HG02798 (cell line): ENCODE data around the gene KCNA2.

ENCODE experiments used
- ATAC-seq: cut with Tn5 transposase; IDR thresholded peaks from one replicate; pipeline ENCODE4 v1.9.1; 2021; ENCODE audit warnings: mild to moderate bottlenecking; ENCODE audit not compliant: unreplicated experiment, poor library complexity

The KCNA2 gene

DNA sequence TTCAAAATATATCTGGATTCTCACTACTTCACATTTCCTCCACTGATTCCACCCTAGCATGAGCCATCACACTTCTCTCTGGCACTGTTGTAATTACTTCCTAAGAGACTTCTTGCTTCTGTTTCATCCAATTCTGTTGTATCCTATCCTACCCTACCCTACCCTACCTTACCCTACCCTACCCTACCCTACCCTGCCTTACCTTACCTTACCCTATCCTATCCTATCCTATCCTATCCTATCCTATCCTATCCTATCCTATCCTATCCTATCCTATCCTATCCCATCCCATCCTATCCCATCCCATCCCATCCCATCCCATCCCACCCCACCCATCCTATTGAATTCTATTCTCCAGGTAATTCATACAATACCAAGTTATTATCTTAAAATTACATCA is 29.7 kb downstream of the KCNA2 start:
- no peak for ATAC-seq

DNA sequence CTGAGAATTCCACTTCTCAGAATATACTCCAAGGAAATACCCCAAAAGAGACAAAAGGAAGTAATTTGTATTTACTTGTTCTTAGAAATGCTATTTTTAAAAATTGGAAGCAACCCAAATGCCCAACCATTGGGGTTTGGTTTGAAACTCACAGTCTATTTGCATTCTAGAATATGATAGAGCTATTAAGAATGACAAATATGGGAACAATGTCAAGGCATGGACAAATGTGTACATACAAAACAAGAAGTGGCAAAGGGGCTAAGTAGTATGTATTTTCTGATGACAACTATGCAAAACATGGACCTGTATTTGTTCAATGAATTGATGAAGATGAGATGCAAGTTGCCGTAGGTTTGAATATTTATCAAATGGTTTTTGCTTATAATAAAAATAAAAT is 32.8 kb downstream of the KCNA2 start:
- ATAC-seq: no peak

DNA sequence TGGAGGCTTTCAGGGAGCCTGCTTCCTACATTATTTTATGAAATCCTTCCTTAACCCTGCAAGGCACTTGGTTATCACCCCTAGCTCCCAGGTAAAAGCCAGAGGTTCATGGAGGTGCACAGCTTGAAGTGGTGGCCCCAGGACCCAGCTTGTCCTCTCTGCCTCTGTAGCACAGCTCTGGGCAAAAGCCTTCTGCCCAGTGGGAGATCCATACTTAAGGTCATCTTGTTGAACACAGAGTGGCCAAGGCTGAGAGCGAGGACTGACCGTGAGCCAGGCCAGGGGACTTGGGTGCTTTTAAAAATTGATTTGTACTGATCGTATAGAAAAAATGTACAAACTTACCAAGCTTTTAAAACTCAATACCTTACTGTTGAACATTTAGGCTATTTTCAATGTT is 33.4 kb downstream of the KCNA2 start:
- ATAC-seq: no peak

DNA sequence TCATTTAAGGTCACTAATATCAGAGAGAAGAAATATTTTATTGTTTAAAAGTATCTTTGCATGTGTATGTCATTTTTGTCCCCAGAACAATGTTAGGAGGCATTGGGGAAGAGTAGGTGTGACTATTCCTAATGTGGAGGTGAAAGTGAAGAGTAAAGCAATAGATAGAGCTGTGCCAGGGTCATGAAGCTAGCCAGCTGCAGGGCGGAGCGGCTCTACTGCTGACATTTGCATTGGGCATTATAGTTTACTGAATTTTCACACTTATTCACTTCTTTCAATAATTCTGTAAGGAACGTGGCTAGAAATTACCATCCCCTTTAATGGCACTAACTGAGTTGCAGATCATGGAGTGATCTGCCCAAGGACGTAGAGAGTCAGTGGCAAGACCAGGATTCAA is 35.3 kb downstream of the KCNA2 start:
- no peak for ATAC-seq

DNA sequence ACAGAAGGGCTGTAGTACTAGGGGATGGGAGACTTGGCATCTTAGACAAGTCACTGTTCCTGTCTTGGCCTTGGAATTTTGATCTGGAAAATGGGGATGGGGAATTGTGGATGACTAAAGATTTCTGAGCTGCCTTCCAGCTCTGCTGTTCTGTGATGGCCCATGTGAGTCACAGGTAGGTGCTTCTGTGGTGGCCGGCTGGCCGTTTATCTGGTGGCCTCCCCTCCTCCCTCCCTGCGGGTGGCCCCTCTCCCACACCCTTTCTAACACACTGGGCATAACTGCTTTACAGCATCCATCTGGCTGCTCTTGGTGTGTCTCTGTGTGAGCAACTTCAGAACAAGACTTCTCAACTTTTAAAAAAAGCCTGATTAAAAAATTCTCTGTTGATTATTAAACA is 35.9 kb downstream of the KCNA2 start:
- ATAC-seq: no peak

DNA sequence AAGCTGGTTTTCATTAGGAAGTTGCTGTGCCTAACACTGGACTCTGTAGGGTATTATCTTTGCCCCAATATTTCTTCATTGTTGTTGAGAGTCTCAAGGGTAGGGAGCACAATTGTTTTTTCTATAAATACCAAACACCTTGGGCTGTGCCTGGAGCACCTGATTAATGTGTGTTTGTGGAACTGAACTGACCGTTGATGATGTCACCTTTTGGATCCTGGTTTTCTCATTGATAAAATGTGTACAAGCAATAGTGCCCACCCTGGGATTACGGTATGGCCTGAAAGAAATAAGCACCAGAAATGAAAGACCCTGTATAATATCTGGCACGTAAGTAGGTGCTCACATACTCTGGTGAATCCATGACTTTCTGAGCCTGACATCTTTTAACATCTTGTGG is 39.3 kb downstream of the KCNA2 start:
- no peak for ATAC-seq

DNA sequence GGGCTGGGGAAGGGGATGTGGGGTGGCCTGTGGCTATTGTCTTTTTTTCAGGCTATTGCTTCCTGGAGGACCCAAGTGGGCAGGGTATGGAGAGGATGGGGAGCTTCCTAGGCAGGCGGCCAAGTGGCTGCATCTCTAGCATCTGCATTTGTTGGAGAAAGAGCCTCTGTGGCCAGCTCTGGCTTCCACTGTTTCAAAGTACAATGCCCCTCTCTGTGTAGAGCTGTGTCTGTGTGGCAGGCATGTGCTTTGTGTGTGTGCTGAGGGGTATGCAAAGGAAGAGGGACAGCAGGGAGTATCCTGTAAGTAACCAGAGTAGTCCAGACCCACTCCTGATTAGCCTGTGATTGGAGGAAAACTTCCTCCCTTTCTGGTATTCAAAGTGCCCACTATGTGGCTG is 40.6 kb downstream of the KCNA2 start:
- no peak for ATAC-seq

DNA sequence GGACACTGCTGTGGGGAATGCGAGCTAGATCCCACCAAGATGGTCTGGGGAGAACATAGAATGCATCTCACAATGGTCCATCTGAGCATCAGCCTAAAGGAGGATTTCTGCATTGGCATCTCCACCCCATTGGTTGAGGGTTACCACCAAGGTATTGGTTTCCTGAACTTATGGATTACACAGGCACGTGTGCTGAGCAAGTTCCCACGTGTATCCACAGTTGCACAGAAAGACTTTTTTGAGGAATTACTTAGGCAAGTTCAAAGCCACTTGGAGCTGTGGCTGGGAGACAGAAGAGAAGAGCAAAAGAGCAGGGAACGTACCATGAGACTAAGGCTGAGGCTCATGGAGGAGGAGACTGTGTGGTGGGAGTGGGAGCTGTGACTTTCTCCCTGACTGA is 43.1 kb downstream of the KCNA2 start:
- ATAC-seq: no peak

DNA sequence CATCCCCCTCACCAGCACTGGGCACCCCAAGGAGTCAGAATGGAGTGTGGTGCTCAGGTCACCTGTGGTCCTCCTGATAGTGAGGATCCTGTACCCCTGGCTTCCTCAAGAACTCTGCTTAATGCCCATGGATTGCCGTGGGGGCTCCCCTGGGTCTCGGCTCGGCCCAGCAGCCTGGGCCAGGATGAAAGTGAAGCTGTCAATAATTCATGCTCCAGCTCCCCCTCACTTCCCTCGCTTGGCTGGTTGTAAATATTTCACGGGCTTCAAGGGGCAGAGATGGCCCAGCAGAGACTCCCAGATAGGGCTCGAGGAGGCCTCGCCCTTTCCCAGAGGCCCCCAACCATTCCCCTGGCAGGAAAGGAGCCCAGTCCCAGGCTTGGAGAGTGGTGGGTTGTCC is 44.6 kb downstream of the KCNA2 start:
- no peak for ATAC-seq

DNA sequence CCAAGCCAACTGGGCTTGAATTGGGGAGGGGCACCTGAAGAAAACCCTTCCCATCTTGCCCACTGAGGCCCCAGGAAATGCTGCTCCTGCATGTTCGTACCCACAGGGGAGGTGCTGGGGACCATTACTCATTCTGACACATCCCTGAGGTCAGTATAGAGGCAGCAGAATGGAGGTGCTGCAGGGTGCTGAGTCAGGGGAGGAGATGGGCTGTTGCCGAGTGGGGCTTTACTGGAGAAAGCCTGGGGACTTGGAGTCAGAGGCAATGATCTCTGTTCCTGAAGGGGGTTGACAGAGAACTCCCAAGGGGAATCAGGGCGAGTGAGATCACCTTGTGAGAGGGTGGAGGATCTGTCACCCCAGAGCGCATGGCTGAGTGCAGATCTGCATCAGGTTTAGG is 47.0 kb downstream of the KCNA2 start:
- ATAC-seq: no peak

DNA sequence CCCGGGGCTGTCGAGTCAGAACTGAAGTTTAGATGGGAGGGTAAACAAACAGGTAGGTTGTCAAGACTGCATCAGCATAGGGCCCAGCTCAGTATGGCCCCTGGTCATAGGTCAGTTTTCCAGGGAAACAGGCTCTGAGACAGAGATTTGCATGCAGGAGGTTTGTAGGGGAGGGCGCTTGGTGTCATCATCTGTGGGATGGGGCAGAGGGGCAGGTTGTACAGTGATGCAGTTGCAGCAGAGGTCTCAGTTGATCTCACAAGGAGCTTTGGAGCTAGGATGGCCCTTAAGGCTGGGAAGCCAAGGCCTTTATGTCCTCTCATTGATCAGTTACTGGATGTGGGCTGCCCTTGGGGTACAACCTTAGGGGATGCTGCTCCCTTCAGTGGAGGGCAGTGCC is 48.7 kb downstream of the KCNA2 start:
- ATAC-seq: no peak

DNA sequence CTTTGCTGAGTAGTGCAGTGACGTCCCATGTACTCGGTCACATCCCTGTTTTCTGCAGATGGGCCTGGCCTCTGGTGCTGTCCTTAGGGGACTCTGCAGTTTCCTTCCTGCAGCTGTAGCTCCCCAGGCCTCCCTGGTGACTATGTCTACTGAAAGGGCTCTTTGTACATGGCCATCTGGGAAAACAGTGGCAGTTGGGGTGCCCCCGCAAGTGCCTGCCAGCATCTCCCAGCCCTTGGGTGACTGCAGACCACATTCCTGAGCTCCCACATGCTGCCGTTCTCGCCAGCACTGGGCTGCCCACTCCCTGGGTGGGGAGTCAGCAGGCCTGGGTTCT is 49.7 kb downstream of the KCNA2 start:
- ATAC-seq: no peak

DNA sequence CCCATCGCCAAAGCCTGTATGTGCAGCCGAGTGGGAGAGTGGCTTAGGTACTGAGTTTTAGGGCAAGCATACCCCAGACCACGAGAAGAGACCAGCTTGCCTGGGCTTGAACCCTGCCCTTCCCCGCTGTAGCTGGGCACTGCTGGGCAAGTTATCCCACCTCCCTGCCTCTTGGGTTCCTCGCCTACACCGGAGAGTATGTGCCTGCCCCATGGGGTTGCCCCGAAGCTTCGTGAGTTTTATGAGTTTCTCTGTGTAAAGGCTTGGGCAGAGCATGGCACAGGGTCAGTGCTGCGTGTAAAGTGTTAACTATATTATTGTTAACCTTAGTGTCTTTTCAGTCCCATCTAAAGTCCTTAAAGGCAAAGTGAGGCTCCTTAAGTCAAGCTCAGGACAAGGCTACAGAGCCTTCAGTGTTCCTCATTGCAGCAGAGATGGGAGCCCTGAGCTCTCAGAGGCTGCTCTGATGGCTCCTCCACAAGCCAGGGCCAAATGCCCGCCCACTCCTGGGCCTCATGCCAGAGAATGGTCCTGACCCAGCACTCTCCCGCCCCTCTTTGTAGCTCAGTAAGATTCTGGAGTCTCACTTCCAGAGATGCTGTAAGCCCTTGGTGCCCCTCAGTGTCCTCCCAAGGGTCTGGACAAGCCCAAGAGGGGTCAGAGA is 50.2 kb downstream of the KCNA2 start:
- ATAC-seq: no peak

DNA sequence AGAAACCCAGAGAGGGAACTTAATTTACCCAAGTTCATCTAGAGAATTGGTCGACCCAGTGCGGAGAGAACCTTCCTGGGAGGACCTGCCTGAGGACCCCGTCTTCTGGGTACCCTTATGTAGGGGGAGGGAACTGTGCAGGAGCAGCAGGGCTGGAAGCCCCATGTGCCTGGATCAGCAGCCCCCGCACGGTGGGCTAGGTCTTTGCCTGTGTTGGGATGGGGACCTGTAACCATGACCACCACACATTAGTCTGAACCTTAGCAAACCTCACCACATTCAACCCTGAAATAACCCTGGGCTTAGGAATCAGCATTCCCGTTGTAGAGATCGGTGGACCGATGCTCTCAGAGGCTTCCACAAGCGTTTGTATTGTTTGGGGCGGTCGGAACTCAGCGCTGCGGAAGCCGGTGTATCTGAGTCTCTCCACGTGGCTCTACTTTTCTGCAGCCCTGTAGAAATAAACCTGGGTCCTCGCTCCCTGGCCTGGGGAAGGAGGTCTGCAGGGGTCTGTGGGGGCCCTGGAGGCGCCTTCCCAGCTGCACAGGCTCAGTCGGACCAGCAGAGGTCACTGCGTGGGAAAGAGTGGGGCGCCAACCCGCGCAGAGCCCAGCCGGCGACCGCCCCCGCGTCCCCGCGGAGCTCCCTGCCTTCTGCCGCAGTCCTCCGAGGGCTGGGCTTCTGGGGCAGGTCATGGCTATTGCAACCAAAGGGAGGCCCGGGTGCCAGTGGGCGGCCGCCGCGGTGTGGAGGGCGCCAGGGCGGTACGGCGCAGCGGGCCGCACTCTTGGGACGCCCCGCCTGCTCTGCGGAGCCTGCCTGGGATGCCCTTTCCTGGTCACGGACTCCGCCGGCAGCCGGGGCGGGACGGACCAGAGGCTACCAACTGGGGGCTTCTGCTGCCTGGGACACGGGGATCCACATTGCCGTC is 51.0 kb downstream of the KCNA2 start:
- ATAC-seq: peak; percentile 73

DNA sequence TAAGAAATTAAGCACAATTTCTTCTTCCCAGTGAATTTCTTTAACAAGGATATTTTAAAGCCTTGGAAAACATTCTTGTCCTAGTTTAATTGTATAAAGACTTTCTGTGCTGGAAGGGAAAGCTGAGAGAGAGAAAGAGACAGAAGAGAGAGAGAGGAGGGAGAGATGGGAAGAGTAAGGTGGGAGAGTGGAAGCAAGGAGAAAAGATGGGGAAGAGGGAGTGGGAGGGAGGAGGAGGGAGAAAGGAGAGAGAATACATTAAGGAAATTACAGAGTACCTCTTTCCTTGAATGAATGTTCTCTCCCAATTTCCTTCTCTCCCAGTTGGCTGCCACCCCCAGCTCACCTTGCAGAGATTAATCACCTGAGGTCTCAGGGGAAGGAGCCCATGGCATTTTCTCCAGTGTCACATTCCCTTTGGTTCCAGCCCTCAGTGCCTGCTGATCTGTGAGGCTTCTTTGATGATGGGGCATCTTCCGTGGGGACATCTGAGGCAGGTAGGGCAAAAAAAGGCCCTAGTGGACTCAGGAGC is 54.8 kb downstream of the KCNA2 start:
- no peak for ATAC-seq

DNA sequence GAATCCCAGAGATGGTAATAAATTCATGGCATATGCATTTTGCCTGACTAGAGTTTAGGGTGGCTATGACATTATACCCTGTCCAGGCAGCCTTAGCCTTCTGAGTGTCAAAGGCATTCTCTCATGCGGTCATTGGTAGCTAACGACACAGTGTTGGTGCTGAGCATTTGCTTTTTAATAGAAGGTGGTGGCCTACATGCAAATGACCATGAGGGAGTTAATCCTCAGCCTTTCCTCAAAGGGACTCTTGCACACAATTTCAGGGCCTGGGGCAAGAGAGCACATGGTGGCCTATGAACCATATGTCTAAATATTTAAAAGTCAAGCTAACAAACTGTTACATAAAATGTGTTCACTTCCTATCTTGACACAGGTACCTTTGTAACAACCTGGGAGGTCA is 56.3 kb downstream of the KCNA2 start:
- ATAC-seq: no peak

DNA sequence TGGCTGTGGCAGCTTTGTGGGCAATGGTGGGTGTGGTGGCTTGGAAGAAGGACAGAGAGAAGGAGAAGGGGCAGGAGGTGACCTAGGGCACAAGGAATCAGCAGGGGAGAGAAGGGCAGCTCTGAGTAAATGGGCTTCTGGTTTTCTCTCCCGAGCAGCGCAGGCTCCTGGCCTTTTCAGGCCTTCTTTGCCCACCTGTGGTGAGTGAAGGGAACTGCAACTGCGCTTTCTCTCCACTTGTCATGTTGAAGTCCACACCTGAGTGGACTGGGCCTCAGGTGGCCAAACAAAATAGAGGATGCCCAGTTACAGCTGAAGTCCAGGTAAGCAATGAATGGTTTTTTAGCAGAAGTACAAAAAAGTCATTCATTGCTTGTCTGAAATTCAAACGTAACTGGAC is 57.8 kb downstream of the KCNA2 start:
- no peak for ATAC-seq

DNA sequence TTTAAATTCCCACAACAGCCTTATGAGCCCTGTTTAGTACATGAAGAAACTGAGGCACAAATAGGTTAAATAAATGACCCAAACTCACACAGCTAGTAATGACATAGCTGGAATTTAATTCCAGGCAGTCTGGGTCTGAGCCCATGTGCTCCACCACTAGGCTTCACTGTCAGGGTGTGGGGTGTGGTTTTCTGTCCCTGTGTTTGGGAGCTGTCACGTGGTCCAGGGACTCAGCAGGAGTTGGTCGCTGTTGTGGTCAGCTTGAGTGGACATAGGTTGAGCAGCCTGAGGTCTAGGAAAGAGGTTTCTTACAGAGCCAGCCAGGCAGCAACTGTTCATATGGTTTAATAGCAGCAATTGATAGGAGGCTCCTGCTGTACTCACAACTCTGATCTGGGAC is 59.1 kb downstream of the KCNA2 start:
- ATAC-seq: no peak

DNA sequence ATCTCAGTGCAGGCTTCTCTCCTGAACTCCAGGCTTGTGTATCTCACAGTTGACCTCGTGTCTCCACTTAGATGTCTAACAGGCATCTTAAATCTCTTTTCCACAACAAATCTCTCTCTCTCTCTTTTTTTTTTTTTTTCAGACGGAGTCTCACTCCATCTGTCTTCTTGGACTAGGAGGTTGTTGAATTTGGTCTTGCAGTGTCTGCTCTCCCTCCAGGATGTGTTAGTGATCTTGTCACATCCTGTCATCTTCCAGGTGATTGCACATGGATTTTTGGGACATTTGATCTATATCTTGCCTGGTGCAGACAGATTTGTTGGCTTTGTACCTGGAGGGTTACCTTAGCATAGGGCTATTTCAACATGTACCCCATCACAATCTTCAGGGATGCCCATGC is 60.7 kb downstream of the KCNA2 start:
- ATAC-seq: no peak

DNA sequence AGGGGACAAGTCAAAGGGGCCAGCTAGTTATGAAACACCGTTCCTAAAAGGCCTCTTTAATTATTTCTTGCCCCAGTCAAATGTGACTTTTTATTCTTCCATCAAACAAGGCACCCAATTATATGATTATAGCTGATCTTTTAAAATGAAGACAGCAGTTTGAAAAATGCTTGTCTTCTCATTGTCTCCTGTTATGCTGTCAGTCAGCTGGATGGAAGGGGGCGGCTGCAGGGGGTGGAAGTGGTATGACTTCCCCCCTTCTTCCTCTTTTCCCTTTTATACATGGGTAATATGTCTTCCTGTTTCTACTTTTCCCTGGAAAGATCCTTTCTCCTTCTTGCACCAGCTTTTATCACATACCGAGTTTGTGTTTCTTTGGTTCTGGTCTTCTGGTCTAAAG is 61.4 kb downstream of the KCNA2 start:
- ATAC-seq: no peak
